SK-N-MC (cell line): ENCODE results near the gene XXYLT1.
A peak's percentile ranks its signal among the peaks of the same experiment; 100 is the strongest.

ENCODE experiments used
- DNase-seq: peaks from one replicate; pipeline ENCODE4 v3.0.0-alpha.2; 2011; ENCODE audit warnings: low read depth, low spot score
- H3K27ac ChIP-seq: fragments of 200-600 bp; sonication (generic); 2 replicates; pipeline ENCODE4 v1.5.1; 2016; ENCODE audit warnings: mixed run types
- H3K36me3 ChIP-seq: fragments of 200-600 bp; sonication (generic); 2 replicates; pipeline ENCODE4 v1.6.1; 2017; ENCODE audit warnings: antibody characterized with exemption, low read length, mixed read lengths; ENCODE audit not compliant: insufficient read depth
- H3K4me3 ChIP-seq: fragments of 200-600 bp; sonication (generic); 2 replicates; pipeline ENCODE4 v1.5.1; 2016
- H3K9ac ChIP-seq: fragments of 200-600 bp; sonication (generic); 2 replicates; pipeline ENCODE4 v1.8.0; 2017; ENCODE audit warnings: mixed run types, mixed read lengths; ENCODE audit not compliant: insufficient read length
- H3K9me3 ChIP-seq: fragments of 200-600 bp; sonication (generic); 2 replicates; pipeline ENCODE4 v1.6.1; 2017; ENCODE audit warnings: low read depth, mild to moderate bottlenecking, antibody characterized with exemption, low read length, moderate library complexity, mixed read lengths
- EZH2 ChIP-seq: fragments of 200-600 bp; sonication (generic); IDR thresholded peaks from one replicate; pipeline ENCODE4 v1.6.1; 2017; ENCODE audit warnings: antibody characterized with exemption
- FOXP2 ChIP-seq: optimal IDR thresholded peaks from 2 replicates; pipeline ENCODE3; 2011; ENCODE audit warnings: mild to moderate bottlenecking, moderate library complexity; ENCODE audit not compliant: insufficient read depth; ENCODE audit errors: extremely low read length, control extremely low read depth
- POLR2AphosphoS5 ChIP-seq: IDR thresholded peaks from 2 replicates; pipeline ENCODE4 v1.6.1; 2012; ENCODE audit warnings: mild to moderate bottlenecking, low read depth, low read length, borderline replicate concordance

XXYLT1 gene

DNA sequence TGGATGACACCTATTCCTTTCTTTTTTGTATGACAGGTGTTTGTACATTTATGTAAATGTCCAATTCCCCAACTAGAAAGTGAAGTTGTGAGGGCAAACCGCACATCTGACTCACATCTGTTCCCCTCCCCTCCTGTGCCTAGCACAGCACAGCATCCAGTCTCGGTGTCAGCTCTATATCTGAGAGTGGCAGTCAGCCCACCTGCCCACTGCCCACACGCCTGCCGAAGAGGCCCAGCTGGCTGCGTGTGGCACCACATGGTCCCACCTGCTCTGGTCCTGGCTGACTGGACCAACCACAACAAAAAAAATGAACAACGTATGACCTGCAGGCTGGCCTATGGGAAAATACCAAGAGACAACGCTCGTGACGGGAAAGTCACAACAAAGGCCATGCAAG is 62.8 kb downstream of the XXYLT1 start:
- Histone ChIP-seq H3K27ac (no peak overlapping the region), H3K9ac (no peak overlapping the region), H3K4me3 (no peak overlapping the region), H3K9me3 (no peaks in the 10 kb centered on the region), H3K36me3 (no peaks in the 10 kb centered on the region; the same call in 1 of the 2 replicates)
- DNase-seq = no peak
- TF ChIP-seq FOXP2 = no peak

GRCh38 chr3:195207731-195208130 is 63.2 kb downstream of the XXYLT1 start:
- Histone ChIP-seq H3K4me3 (no peak overlapping the region), H3K27ac (no peak overlapping the region), H3K9me3 (no peaks in the 10 kb centered on the region), H3K36me3 (no peaks in the 10 kb centered on the region; the same call in 1 of the 2 replicates), H3K9ac (no peak overlapping the region)
- DNase-seq = no peak
- TF ChIP-seq EZH2 = no peak
- no peak for TF ChIP-seq POLR2AphosphoS5
- no peak for TF ChIP-seq FOXP2

DNA sequence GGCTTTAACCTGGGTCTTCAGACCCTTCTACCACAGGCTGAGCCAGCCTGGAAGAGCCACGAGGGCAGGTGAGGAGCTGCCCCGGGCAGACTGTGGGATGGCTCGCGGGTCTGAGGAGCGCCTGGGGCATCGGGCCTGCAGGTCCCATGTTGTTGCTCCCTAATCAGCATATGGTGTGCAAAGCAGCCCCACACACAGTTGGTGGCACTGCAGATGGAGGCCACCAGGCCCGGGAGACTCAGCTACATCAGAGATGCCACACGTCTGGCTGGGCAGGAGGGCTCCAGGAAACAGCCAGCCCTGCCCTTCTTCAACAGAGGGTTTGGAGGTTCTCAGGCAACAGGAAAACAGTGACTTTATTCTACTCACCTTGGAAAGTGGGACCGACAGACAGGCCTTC is 63.9 kb downstream of the XXYLT1 start:
- no peaks in the 10 kb centered on the region; the same call in 1 of the 2 replicates for H3K36me3 ChIP-seq
- DNase-seq = no peak

GRCh38 chr3:195204360-195205163 is 66.4 kb downstream of the XXYLT1 start:
- Histone ChIP-seq H3K9me3 (no peaks in the 10 kb centered on the region), H3K9ac (peak overlapping the region; percentile 34), H3K36me3 (no peaks in the 10 kb centered on the region; the same call in 1 of the 2 replicates), H3K27ac (peak overlapping the region; percentile 92), H3K4me3 (peak overlapping the region; percentile 65)
- TF ChIP-seq FOXP2 (no peak), POLR2AphosphoS5 (no peak), EZH2 (no peak)
- DNase-seq = peak; percentile 84

More for the DNA sequence above, 63.9 kb downstream of the XXYLT1 start:
- Histone ChIP-seq H3K9me3 (no peaks in the 10 kb centered on the region), H3K27ac (no peak overlapping the region), H3K9ac (no peak overlapping the region), H3K4me3 (no peak overlapping the region)
- TF ChIP-seq FOXP2 (no peak), POLR2AphosphoS5 (no peak), EZH2 (no peak)

DNA sequence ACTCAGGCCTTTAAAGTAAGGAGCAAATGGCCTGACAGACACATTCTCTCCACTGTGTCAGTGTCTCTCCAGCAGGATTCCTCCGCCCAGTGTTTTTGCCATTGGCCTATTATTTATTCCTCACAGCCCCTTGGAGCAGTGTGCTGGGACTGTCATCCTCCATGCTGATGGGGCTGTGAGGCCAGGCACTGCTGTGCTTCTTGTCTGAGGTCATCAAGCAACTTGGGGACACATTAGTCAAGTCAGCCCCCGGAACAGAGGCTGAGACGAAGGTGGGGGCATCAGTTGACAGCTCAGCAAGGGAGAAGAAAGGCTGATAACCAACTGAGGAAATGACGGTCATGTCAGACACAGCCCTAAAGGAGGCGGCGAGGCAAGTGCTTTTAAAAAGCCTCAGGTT is 67.4 kb downstream of the XXYLT1 start:
- DNase-seq = no peak
- TF ChIP-seq EZH2 = no peak
- no peak for TF ChIP-seq POLR2AphosphoS5
- no peak for TF ChIP-seq FOXP2

GRCh38 chr3:195201295-195201694 is 69.7 kb downstream of the XXYLT1 start:
- Histone ChIP-seq H3K9ac (no peak overlapping the region), H3K27ac (no peak overlapping the region), H3K9me3 (no peaks in the 10 kb centered on the region), H3K4me3 (no peak overlapping the region), H3K36me3 (no peaks in the 10 kb centered on the region)
- no peak for DNase-seq
- TF ChIP-seq POLR2AphosphoS5 (no peak), FOXP2 (no peak), EZH2 (no peak)

More for the DNA sequence above, 67.4 kb downstream of the XXYLT1 start:
- Histone ChIP-seq H3K27ac (no peak overlapping the region), H3K4me3 (no peak overlapping the region), H3K36me3 (no peaks in the 10 kb centered on the region; the same call in 1 of the 2 replicates), H3K9me3 (no peaks in the 10 kb centered on the region), H3K9ac (no peak overlapping the region)

DNA sequence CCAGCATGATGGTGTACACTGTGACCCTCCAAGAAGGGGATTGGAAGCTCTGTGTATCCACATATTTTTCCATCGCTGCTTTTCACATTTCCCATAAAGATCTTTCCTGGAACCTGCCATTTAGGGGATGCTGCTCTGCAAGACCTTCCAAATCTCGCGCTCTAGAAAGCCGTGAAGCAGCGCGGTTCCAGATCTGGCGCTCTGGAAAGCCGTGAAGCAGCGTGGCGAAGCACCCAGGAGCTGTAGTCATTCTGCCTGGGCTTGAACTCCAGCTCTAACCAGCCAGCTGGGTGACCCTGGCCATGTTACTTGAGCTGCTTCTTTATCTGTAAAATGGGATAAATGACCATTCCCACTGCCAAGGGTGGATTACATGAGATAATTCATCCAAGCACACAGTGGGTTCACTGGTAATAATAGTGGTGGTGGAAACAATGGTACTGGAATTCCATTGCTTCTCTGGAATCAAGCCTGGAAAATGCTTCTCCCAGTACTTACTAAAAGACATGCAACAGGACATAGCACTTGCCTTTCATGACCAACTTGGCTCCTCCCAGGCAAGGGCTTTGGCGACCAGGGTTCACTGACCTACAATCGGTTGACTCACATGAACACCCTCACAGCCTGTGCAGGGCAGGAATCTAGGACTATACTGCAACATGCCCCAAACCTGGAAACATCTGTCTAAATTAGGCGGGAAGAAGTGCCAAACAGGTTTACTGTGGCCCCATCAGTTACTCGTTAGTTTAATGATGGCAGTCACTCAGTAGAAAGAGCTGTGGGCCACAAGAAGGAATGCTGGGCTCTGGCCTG is 70.7 kb downstream of the XXYLT1 start:
- Histone ChIP-seq H3K36me3 (no peaks in the 10 kb centered on the region), H3K4me3 (no peak overlapping the region), H3K9me3 (no peaks in the 10 kb centered on the region), H3K9ac (no peak overlapping the region), H3K27ac (no peak overlapping the region)
- no peak for DNase-seq
- TF ChIP-seq FOXP2 (no peak), POLR2AphosphoS5 (no peak), EZH2 (no peak)
